Measurements from ENCODE around the gene IL1RN.

IL1RN gene

GRCh38 chr2:113104054-113104611, 23.3 kb upstream of the IL1RN start:
- DNase-seq (ENCODE audit: low read depth), result no peak

- DNase-seq (ENCODE audit: low read depth), result peak; percentile 16
Measured at GRCh38 chr2:113105047-113105785, 22.2 kb upstream of the IL1RN start.

GRCh38 chr2:113111121-113111520, 16.3 kb upstream of the IL1RN start:
- DNase-seq (ENCODE audit: low read depth), result no peak

GRCh38 chr2:113111823-113112287, 15.5 kb upstream of the IL1RN start:
- no peak for DNase-seq (ENCODE audit: low read depth)

- no peak for DNase-seq (ENCODE audit: low read depth)
Measured at GRCh38 chr2:113112441-113112840, 15.0 kb upstream of the IL1RN start.

- DNase-seq (ENCODE audit: low read depth), result no peak
Measured at GRCh38 chr2:113112871-113113270, 14.5 kb upstream of the IL1RN start.

GRCh38 chr2:113113807-113114206, 13.6 kb upstream of the IL1RN start:
- DNase-seq (ENCODE audit: low read depth), result no peak

GRCh38 chr2:113114224-113114945, 13.0 kb upstream of the IL1RN start:
- DNase-seq (ENCODE audit: low read depth), result no peak

GRCh38 chr2:113114996-113115395, 12.4 kb upstream of the IL1RN start:
- no peak for DNase-seq (ENCODE audit: low read depth)

GRCh38 chr2:113116100-113116958, 11.1 kb upstream of the IL1RN start:
- DNase-seq (ENCODE audit: low read depth), result no peak

GRCh38 chr2:113117541-113118262, 9.7 kb upstream of the IL1RN start:
- peak; percentile 96 for DNase-seq (ENCODE audit: low read depth)

- DNase-seq (ENCODE audit: low read depth), result no peak
Measured at GRCh38 chr2:113118263-113118657, 9.1 kb upstream of the IL1RN start.

GRCh38 chr2:113119111-113119510, 8.3 kb upstream of the IL1RN start:
- no peak for DNase-seq (ENCODE audit: low read depth)

GRCh38 chr2:113120861-113121260, 6.5 kb upstream of the IL1RN start:
- DNase-seq (ENCODE audit: low read depth), result no peak

GRCh38 chr2:113122364-113122763, 5.0 kb upstream of the IL1RN start:
- no peak for DNase-seq (ENCODE audit: low read depth)

- DNase-seq (ENCODE audit: low read depth), result no peak
Measured at GRCh38 chr2:113123726-113124125, 3.7 kb upstream of the IL1RN start.

GRCh38 chr2:113124181-113124961, 3.0 kb upstream of the IL1RN start:
- DNase-seq (ENCODE audit: low read depth), result no peak

GRCh38 chr2:113124984-113125855, 2.2 kb upstream of the IL1RN start:
- DNase-seq (ENCODE audit: low read depth), result no peak

- DNase-seq (ENCODE audit: low read depth), result no peak
Measured at GRCh38 chr2:113127646-113128570, 510 bp downstream of the IL1RN start.

All from fibroblast of the conjunctiva (primary cell).